ENCODE data around the gene ERC2.

The ERC2 gene

GRCh38 chr3:55611121-55611520 is 857.1 kb downstream of the ERC2 start:
- TF ChIP-seq EZH2phosphoT487 (IDR thresholded peaks at IDR 0.05; ENCODE audit: borderline replicate concordance) (no peak), CTCF (conservative IDR thresholded peaks at IDR 0.05; ENCODE audit: low read length) (no peak)
- no peaks in the 10 kb centered on the region for H3K36me3 ChIP-seq (ENCODE audit: insufficient read depth, low read length)
- no peak overlapping the region for H3K9ac ChIP-seq (ENCODE audit: low read depth, low read length, poor library complexity, severe bottlenecking)
- no peak overlapping the region for H3K4me2 ChIP-seq (ENCODE audit: low read depth, low read length, poor library complexity, severe bottlenecking)
- no peaks in the 10 kb centered on the region for H3K27me3 ChIP-seq (ENCODE audit: insufficient read depth, low read length, poor library complexity, severe bottlenecking)
- no peaks in the 10 kb centered on the region for H3K9me3 ChIP-seq (ENCODE audit: insufficient read depth, low read depth, low read length)
- H2AFZ ChIP-seq (ENCODE audit: low read length), result no peak overlapping the region
- no peaks in the 10 kb centered on the region for H4K20me1 ChIP-seq (ENCODE audit: insufficient read depth, low read length, poor library complexity, severe bottlenecking)
- H3F3A ChIP-seq (ENCODE audit: low read depth), result no peaks in the 10 kb centered on the region
- H3K4me1 ChIP-seq (ENCODE audit: insufficient read depth, low read length, poor library complexity, severe bottlenecking), result peaks cover 8% of the 10 kb centered on the region
- H3K79me2 ChIP-seq (ENCODE audit: insufficient read depth, low read length), result no peaks in the 10 kb centered on the region
- H3K9me2 ChIP-seq (replicated peaks; ENCODE audit: low read depth, low read length), result no peaks in the 10 kb centered on the region
- no peak overlapping the region for H3K4me3 ChIP-seq (ENCODE audit: low read length, poor library complexity, severe bottlenecking)

- TF ChIP-seq EZH2phosphoT487 (IDR thresholded peaks at IDR 0.05; ENCODE audit: borderline replicate concordance) (no peak), CTCF (conservative IDR thresholded peaks at IDR 0.05; ENCODE audit: low read length) (peak; percentile 72)
Observed at GRCh38 chr3:55609230-55609827, 858.9 kb downstream of the ERC2 start.

DNA sequence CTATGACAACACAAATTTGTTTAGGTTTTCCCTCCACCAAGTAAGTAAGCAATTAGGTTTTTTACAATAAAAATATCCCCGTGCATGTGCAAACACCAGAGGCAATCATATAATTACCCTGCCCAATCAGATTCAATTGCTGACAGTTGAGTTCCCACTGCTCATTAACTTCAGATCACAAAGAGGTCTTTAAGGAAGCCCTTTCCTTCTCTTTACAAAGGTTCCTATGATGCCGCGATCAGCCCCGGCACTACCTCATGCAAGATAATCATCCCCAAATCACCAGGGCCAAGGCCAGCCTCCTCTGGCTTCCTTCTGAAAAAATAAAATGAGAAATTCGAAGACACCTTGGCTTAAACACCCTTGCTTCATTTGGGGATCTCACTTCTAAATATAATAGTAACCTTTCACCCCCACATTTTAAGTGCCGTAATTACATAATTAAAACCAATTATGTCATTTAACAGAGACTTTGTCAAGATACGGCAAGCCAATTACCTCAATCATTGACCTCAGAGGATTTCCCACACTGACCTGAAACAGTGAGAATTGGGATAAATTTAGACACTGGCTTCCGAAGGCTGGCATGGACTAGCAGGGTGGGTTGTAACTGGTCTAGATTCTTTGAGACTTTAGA is 859.8 kb downstream of the ERC2 start:
- Histone ChIP-seq H3K9me2 (replicated peaks; ENCODE audit: low read depth, low read length) (no peaks in the 10 kb centered on the region), H3K4me2 (ENCODE audit: low read depth, low read length, poor library complexity, severe bottlenecking) (no peak overlapping the region)

More at GRCh38 chr3:55609230-55609827, 858.9 kb downstream of the ERC2 start:
- H3K27me3 ChIP-seq (ENCODE audit: insufficient read depth, low read length, poor library complexity, severe bottlenecking), result no peaks in the 10 kb centered on the region
- no peak overlapping the region for H2AFZ ChIP-seq (ENCODE audit: low read length)
- H3K79me2 ChIP-seq (ENCODE audit: insufficient read depth, low read length), result no peaks in the 10 kb centered on the region
- peaks cover 8% of the 10 kb centered on the region for H3K4me1 ChIP-seq (ENCODE audit: insufficient read depth, low read length, poor library complexity, severe bottlenecking)
- no peaks in the 10 kb centered on the region for H4K20me1 ChIP-seq (ENCODE audit: insufficient read depth, low read length, poor library complexity, severe bottlenecking)
- no peaks in the 10 kb centered on the region for H3K9me2 ChIP-seq (replicated peaks; ENCODE audit: low read depth, low read length)
- H3K4me2 ChIP-seq (ENCODE audit: low read depth, low read length, poor library complexity, severe bottlenecking), result no peak overlapping the region
- no peaks in the 10 kb centered on the region for H3K36me3 ChIP-seq (ENCODE audit: insufficient read depth, low read length)
- H3K9ac ChIP-seq (ENCODE audit: low read depth, low read length, poor library complexity, severe bottlenecking), result no peak overlapping the region
- H3K4me3 ChIP-seq (ENCODE audit: low read length, poor library complexity, severe bottlenecking), result no peak overlapping the region
- H3F3A ChIP-seq (ENCODE audit: low read depth), result no peaks in the 10 kb centered on the region
- H3K9me3 ChIP-seq (ENCODE audit: insufficient read depth, low read depth, low read length), result no peaks in the 10 kb centered on the region

More for the DNA sequence above, 859.8 kb downstream of the ERC2 start:
- H2AFZ ChIP-seq (ENCODE audit: low read length), result no peak overlapping the region
- H3K79me2 ChIP-seq (ENCODE audit: insufficient read depth, low read length), result no peaks in the 10 kb centered on the region
- H3K36me3 ChIP-seq (ENCODE audit: insufficient read depth, low read length), result no peaks in the 10 kb centered on the region
- H3K4me1 ChIP-seq (ENCODE audit: insufficient read depth, low read length, poor library complexity, severe bottlenecking), result peaks cover 8% of the 10 kb centered on the region
- H3K27me3 ChIP-seq (ENCODE audit: insufficient read depth, low read length, poor library complexity, severe bottlenecking), result no peaks in the 10 kb centered on the region
- H3K9me3 ChIP-seq (ENCODE audit: insufficient read depth, low read depth, low read length), result no peaks in the 10 kb centered on the region
- no peaks in the 10 kb centered on the region for H4K20me1 ChIP-seq (ENCODE audit: insufficient read depth, low read length, poor library complexity, severe bottlenecking)
- H3F3A ChIP-seq (ENCODE audit: low read depth), result no peaks in the 10 kb centered on the region
- no peak for TF ChIP-seq CTCF (conservative IDR thresholded peaks at IDR 0.05; ENCODE audit: low read length)
- TF ChIP-seq EZH2phosphoT487 (IDR thresholded peaks at IDR 0.05; ENCODE audit: borderline replicate concordance), result no peak
- H3K9ac ChIP-seq (ENCODE audit: low read depth, low read length, poor library complexity, severe bottlenecking), result no peak overlapping the region
- no peak overlapping the region for H3K4me3 ChIP-seq (ENCODE audit: low read length, poor library complexity, severe bottlenecking)
